ENCODE data around the gene ZNF407.
"Not testable (repeated sequence)": the region's sequence is repeated elsewhere in the genome, so short reads cannot be mapped to it uniquely, and the experiment has no call there.

ZNF407 gene

DNA sequence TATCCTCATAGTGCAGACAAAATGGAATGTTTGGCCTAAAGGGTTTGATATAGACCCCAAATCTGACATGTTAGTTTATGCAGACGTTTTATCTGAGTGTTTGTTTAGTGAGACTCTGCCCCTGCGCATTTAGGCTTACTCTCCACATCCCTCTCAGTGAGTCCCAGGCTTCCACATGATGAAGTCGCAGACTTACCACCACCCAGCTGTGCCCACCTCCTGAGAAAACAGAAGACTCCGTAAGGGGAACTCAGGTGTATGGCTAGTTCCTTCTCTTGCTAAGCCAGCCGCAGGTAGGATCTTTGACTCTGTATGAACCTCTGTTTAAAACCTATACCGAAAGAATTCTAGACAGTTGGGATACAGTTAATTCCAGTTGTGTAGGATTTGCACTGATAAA lies 338.7 kb downstream of the ZNF407 start:
- no peak for DNase-seq (ENCODE audit: low read depth)

DNA sequence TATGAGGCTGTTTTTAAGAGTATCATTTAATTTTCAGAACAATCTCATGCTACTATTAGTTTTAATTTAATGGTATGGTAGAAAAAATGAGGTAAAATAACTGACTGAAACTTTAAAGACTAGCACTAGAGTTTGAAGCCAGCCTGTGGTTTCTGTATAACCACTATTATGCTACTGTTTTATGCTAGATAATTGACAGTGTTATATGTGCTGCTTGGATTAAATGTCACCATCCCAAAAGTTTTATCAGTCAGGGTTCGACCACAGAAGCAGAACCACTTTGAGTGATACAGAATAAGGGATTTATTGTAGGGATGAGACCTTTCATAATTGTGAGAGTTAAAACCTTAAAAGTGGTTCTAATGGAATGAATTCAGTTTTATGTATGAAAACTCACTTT lies 339.6 kb downstream of the ZNF407 start:
- DNase-seq (ENCODE audit: low read depth) = no peak

DNA sequence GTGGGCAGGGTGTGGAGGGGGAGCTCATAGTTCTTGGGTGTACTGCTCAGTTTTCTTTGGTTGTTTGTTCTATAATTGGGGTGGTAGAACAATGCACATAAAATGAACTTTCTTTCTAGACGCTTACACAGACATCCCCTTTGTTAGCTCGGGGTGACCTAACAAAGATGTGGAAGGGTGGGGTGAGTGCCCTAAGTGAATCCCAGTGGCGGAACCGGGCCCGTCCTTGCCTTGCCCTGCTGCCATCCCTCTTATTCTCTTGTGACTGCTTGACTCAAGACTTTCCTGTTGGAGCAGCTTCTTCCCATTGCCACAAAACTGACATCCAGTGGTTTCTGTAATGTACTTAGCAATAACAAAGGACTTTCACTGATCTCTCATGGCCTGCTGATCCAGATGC lies 343.2 kb downstream of the ZNF407 start:
- no peak for DNase-seq (ENCODE audit: low read depth)

DNA sequence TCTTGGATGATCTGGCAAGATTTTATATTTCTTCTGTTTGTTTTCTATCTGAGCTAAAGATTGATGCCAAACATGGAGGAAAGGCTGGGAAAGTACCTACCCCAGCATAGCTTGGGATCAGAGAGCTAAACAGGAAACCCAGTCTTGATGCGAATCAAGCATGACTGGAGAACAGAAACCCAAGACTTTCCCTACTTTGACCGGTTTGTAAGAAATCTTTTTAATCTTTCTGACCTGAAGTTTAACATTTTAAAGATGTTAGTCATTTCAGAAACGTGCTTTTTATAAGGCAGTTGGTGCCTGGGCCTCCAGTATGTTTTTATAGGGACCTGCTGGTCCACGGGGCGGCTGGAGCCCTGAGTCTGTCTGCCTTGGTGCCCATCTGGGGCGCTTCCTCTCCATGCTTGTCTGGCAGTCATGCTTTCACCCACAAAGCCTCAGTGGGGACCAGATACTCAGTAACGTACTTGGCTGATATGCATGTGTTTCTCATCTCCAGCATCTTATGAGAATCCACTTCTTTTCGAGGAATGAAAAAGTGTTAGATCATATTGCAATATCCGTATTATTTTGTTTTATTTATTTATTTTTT lies 344.7 kb downstream of the ZNF407 start:
- no peak for DNase-seq (ENCODE audit: low read depth)

DNA sequence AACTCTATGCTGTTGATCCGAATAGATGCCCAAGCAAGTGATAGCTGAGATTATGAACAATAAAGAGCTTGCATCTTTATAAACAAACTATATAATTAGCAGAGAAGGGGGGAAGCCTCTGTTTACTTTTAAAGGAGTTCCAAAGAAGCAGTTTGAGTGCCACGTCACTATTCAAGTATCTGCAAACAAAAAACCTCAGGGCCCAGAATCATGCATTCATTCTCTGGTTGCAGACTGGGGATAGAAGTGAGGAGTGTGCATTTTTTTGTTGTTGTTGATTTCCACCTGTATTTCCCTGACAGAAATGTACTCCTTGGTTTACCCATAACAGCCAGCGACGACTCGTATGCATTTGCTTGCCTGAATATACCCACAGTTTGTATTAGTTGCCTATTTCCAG lies 347.0 kb downstream of the ZNF407 start:
- DNase-seq (ENCODE audit: low read depth) = no peak

DNA sequence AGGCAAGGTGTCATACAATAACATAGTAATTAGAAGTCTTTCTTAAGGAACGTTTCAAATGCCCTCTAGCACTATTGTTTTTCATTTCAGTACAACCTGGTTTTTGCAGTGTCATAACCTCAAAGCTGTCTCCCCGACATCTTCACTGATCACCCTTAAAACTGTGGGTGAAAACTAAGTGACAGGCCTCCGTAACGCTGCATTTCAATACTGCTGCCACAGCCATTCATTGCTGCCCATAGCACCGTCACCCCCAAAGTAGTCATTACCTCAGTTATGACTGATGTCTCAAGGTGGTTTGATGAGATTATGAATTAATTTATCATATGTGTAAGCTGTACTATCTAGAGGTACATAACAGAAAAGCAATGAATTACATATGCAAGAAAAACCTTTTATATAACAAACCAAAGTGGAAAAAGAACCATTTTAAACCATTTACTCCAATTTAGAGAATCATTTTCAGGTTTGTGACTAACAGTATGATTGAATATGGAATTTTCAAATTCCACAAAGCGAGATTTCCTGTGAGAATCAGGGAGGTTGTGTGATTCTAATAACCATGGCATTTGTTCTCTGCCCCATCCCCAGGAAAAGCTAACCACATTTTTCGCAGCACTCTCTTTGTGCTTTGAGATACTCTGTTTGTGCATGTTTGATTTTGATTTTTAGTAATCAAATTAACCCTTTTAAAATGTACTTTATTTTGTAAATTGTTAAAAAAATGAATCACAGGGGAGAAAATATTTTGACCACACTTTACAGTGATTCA lies 348.3 kb downstream of the ZNF407 start:
- DNase-seq (ENCODE audit: low read depth) = no peak

DNA sequence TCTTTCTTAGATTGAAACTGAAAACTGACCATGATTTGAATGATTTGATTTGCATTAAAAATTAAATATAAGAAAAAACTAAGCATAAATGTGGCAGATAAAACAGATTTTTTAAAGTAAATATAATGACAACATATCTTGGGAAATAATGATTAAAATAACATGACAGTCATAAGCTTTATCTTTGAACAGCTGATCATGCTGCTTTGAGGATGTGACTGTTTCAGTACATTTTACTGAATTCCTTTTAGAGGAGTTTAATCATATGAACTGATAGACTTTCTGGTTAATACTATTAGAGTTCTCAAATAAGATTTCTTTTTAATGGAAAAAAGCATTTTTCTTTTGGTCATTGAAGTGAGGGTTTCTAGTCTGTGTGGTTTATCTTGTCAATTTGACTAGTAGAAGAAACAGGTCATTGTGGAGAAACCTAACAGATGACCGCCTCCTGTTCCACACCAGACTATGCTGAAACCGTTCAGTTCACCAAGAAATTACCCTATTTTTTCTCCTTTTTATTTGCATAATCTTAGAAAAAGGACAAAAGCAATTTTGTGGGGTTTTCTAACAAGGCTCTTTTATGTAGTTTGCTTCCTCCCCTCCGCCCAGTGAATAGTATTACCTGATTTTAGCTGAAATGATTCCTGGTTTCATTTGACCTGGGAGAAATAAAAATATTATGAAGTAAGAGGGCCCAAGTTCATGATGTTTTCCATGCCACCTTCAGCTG lies 349.1 kb downstream of the ZNF407 start:
- no peak for DNase-seq (ENCODE audit: low read depth)

DNA sequence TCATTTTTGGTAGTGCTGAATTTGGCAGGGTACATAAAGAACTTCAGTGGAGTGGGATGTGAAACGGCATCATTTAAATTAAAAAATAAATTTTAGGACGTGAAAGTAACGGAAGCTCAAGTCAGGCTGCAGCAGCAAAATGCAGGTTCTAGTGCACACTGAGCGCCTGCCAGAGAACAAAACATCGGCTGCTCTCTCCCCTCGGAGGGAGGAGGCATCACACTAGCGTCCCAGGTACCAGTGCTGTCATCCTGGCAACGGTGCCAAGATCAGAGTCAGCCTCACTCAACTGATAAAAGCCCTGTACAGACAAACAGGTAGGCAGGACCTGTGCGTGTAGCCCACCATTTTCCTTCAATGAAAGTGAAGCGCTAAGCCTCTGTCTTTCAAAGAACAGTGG lies 349.7 kb downstream of the ZNF407 start:
- DNase-seq (ENCODE audit: low read depth) = no peak

DNA sequence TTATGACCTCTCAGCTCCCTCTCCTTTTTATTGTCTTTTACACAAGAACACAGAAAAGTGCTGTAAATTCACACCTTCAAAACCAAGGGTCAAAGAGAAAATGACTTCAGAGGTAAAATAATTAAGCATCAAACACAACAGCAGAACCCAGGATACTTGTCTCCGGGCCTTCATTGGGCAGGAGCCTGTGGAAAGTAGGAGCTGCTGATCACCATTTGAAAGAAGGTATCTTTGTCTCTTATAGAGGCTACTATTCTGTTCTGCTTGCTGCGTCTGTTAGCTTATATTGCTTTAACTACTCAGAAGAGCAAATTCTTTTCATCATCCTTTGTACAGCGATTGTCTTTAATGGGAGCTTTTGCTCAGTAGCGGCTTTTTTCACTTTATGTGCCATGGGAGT lies 350.2 kb downstream of the ZNF407 start:
- DNase-seq (ENCODE audit: low read depth) = no peak

DNA sequence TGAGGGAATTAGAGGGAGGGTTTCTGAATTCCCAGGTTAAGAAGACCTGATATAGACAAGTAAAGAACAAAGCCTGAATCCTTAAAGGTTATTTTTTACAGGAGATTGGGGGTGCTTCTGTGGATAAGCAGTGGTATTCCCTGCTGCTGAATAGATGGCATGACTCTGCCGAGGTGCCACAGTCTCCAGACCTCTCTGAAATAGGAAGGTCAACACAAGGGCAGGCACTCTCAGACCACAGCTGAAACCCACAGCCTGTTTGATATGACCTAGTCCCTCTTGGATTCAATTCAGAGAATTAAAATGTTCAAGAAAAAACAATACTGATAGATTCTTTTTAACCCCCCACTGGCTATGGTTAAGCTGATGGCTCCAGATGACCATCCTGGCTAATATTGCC lies 351.9 kb downstream of the ZNF407 start:
- DNase-seq (ENCODE audit: low read depth) = no peak

DNA sequence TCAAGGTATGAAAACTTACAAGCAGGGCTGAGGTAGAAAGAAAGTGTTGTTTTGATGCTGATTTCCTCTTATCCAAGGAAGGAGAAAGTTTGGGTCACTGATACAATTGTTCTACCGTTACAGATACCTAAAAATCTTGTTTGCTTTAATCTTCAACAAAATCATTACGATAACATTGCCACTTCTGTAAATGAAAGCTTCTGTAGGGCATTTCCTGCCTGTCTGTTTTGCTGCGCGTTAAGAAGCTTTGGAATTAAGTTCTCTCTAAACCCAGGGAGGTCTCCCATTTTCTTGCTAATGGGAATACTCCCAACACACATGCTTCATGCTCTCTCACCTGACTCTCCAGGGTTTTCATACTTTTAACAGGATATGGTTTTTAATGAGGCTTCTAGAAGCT lies 352.8 kb downstream of the ZNF407 start:
- no peak for DNase-seq (ENCODE audit: low read depth)

DNA sequence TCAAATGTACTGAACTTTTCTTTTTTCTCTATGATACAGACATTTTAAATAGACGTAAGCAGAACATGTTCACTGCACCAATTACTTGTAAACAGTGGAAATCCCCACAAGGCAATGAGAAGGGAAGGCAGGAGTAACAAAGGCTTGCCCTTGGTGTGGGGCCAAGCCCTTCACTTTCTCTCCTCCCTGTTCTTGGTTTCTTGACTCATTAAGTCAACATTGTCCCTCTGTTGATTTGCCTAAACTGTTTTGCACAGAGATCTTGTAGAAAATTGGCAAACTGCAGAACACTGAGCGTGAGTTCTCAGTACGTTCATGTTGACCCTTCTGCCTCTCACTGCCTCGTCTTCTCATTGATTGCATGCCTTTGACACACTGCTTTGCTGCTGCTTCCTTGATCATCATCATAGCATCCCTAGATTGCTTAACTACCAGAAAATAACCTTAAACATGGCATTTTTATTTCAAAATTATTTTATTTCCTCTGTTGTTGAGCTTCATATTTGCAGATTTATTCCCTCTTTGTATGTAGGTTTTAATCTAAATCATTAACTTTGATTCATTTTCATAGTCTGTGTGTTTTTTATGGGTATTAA lies 353.6 kb downstream of the ZNF407 start:
- no peak for DNase-seq (ENCODE audit: low read depth)

DNA sequence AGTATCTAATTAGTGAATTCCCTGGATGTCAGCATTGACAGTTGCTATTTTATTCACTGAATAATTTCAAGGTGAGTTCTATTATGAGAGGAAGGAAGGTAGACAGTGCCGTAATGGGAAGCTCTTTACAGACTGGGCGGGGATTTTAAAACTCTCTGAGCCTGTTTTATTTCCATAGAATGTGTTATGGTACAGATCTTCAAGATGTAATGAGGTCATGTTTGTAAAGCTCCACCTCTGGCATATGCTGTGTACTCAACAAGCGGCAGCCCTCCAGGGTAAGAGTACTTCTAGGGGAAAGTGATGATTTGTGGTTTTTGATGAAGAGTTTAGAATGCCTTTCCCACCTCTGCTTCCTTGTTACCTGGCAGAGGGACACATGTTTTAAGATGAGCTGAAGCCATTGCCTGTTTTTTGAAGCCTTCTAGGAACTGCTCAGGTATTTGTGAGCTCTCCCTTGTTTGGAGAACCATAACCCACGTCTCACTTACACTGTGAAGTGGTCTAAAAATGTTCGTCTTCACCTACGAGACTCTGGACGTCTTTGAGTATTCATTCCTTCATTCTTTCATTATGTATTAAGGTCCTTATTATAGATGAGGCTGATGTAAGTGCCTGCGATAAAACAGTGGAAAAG lies 360.0 kb downstream of the ZNF407 start:
- no peak for DNase-seq (ENCODE audit: low read depth)

DNA sequence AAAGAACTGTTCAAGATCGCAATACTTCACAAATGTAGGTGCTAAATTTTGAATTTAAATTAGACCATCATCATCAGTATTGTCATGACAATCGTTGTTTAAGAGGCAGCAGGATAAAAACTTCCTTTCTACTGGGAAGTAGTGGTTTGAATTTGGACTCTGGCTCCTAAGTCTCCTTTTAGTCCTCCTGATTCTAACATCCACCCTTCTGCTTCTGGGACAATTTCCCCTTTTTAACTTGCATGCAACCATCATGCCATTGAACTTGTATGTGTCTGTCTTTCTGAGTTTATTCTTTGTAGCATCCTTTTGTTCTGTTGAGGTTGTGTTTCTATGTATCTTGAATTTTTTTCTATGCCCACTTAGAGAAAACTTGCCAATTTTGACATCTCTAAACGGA lies 361.5 kb downstream of the ZNF407 start:
- no peak for DNase-seq (ENCODE audit: low read depth)

DNA sequence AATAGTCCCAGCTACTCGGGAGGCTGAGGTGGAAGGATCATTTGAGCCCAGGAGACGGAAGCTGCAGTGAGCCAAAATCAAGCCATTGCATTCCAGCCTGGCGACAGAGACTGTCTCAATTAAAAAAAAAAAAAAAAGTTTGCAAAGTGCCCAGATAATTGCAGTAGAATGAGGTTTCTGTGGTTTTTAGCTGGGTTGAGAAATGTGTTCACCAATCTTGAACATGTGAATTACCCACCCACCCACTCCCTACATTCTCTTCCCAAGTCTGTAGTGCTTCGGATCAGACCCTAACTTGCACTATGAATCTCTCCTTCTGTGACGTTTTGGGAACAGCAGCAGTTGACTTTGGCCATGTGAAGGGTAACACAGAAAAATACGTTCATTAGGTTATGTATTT lies 363.9 kb downstream of the ZNF407 start:
- DNase-seq (ENCODE audit: low read depth) = no peak

DNA sequence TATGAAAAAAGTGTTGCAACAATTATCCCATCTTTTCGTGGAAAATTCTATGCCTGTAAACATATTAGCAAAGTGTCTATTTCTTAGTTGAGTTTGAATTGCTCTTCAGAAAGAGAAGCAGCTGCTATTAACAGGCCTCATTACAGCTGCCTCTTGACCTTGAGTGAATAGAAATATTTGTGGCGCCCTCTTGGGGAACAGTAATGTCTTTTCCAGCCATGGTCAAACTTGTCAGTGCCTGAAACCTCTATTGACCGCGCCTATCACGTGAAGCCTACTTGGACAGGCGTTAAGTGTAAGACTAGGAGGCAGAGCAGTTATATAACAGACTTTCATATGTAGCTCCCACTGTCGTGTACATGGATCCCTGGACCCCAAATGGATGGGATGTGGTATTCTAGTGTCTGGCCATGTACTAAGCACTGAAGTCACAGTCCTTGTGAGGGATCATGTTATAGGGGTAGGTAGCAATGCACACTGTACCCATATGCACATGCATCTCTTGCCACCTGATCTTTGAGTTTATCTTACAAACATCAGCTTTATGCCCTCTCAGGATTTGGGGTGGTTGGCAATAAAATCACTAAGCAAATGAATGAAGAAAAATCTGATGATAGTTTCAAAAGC lies 366.3 kb downstream of the ZNF407 start:
- DNase-seq (ENCODE audit: low read depth) = no peak

DNA sequence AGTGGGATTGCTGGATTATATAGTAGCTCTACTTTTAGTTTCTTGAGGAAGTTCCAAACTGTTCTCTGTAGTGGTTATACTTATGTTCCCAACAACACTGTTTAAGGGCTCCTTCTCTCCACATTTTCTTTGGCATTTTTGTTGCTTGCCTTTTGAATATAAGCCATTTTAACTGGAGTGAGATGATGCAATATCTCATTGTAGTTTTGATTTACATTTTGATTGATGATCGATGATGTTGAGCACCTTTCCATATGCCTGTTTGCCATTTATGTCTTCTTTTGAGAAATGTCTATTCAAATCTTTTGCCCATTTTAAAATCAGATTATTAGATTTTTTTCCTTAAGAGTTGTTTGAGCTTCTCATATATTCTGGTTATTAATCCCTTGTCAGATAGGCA lies 368.0 kb downstream of the ZNF407 start:
- DNase-seq (ENCODE audit: low read depth) = no peak

DNA sequence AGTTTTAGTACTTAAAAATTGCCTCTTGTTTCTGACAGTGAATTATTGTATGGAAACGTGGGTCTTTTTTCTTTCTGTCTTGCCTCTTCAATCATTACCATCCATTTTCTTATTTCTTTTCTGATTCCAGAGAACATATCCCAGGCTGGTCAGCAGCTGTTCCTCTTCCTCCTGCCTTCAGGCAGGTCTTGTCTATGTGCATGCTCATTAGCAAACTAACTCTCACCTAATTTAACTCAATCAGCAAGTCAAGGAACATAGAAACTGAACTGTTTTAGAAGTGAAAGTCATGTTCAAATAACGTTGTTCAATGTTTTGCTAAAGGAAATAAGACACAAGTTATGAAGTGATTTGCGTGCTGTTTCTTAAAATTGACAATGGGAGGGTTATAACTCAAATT lies 369.8 kb downstream of the ZNF407 start:
- no peak for DNase-seq (ENCODE audit: low read depth)

DNA sequence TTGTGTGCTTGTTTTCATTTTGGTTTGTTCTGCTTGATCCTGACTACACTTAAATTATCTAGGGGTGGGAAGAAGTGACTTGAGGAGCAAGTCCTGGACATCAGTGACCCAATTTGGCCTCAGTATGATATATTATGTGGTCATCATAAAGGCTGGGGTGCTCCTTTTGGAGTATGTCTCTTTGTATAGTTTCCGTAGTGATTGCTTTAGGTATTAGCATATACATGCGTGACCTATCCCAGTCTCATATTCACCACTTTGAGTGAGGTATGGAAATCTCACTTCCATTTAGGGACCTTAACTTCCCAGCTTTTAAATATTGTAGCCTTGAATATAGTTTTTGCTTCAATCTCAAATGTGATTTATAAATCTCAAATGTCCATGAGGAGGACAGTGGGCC lies 370.3 kb downstream of the ZNF407 start:
- no peak for DNase-seq (ENCODE audit: low read depth)

DNA sequence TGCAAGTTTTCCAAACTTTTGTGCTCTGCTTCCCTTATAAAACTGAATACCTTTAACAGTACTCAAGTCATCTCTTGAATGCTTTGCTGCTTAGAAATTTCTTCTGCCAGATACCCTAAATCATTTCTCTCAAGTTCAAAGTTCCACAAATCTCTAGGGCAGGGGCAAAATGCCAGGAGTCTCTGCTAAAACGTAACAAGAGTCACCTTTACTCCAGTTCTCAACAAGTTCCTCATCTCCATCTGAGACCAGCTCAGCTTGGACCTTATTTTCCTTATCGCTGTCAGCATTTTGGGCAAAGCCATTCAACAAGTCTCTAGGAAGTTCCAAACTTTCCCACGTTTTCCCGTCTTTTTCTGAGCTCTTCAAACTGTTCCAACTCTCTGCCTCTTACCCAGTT lies 373.7 kb downstream of the ZNF407 start:
- not testable (repeated sequence) for DNase-seq (ENCODE audit: low read depth)

DNA sequence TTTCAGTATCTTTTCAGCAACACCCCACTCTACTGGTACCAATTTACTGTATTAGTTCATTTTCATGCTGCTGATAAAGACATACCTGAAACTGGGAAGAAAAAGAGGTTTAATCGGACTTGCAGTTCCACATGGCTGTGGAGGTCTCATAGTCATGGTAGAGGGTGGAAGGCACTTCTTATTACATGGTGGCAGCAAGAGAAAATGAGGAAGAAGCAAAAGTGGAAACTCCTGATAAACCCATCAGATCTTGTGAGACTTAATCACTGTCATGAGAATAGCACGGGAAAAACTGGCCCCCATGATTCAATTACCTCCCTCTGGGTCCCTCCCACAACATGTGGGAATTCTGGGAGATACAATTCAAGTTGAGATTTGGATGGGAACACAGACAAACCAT lies 374.1 kb downstream of the ZNF407 start:
- not testable (repeated sequence) for DNase-seq (ENCODE audit: low read depth)

DNA sequence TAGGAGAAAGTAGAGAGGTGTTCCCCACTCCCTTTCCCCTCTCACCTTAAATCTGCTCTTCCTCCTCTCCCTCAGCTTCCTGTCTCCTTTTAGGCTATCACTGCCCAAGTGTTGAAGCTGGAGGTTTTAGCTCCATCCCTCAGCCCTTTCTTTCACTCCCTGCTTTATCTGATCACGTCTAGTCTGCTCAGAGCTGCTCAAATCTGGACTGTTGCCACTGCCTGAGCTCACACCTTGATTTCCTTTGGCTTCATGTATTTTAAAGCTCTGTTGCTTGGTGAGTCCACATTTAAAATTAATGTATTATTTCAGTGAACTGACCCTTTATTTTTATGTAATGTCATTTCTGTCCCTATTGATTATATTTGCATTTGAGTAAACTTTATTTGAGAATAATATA lies 374.7 kb downstream of the ZNF407 start:
- no peak for DNase-seq (ENCODE audit: low read depth)
